DMS114 treated with DMSO at 0.1 percent for 48 hours (cell line): ENCODE data around the gene KRAS.
A peak's percentile ranks its signal among the peaks of the same experiment; 100 is the strongest.

ENCODE experiments used
- DNase-seq: peaks from one replicate; lab custom pipeline; 2025; ENCODE audit not compliant: unreplicated experiment; lab: John Stamatoyannopoulos, UW

Gene KRAS

GRCh38 chr12:25256826-25257225 is 6.1 kb upstream of the KRAS start:
- DNase-seq, result no peak

GRCh38 chr12:25256005-25256404 is 5.3 kb upstream of the KRAS start:
- DNase-seq, result no peak

DNA sequence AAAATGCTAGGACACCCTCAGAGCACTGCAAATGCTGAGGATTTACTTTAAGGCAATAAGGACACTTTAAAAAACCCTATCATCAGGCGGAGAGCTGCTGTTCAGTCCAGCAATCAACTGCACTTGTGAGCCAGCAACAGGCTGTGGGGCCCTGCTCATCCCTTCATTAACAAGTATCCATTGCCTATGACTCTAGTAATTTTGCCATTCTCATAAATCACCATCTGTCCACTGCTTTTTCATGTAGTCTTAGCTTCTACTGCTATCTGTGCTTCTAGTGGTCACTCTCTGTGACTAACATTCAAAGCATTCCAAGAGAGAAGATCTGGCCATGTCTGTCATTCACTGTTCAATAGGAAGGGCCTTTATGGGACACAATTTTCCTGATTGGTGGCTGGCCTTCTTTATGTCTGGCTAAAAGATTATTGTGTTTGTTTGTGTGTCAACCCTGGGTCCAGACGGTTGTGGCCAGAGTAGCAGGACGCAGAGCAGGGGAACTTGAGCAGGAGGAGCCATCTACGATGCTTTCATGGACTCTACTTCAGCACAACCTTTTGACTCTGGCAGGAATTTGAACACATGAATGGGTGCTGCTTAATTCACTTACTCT is 3.6 kb upstream of the KRAS start:
- DNase-seq, result no peak

GRCh38 chr12:25253371-25254068 is 2.8 kb upstream of the KRAS start:
- DNase-seq, result no peak

DNA sequence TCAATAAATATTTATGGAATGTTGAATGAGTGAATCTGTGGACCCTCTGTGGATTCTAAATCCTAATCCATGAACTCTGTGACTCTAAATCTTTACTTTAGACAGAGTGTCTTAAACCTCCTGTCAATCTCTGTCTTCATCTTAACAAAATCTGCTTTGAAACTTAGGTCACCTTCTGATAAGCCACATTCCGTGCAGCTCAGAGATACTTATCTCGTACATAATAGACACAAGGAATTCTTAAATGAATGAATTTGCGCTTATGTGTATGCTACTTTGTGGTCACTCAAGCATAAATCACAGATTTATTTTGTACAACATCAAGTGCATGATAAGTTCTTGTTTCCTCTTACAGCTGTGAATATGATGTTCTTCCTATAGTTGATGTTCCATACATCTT is 2.2 kb upstream of the KRAS start:
- DNase-seq, result no peak

DNA sequence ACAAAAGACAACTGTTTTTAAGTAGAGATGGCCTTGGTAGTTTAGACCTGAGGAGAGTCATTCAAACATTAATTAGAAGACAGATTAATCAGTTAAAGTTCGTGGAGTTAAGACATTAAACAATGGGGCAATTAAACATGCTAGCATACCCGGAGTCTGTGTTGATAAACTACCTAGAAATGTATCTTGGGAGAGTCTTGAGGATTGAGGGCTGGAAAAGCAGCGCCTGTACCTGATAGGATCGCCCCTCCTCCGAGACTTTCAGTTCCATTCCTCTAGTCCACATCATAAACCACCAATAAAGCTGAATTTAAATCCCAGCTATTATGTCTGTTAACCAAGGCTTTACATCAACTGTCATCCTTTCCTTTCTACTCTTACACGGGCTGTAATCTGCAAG is 1.0 kb upstream of the KRAS start:
- DNase-seq, result no peak

- DNase-seq, result no peak
Observed at GRCh38 chr12:25249931-25250738, 594 bp downstream of the KRAS start.

- no peak for DNase-seq
Observed at GRCh38 chr12:25248732-25249131, 2.0 kb downstream of the KRAS start.

GRCh38 chr12:25248137-25248536 is 2.6 kb downstream of the KRAS start:
- DNase-seq, result no peak

DNA sequence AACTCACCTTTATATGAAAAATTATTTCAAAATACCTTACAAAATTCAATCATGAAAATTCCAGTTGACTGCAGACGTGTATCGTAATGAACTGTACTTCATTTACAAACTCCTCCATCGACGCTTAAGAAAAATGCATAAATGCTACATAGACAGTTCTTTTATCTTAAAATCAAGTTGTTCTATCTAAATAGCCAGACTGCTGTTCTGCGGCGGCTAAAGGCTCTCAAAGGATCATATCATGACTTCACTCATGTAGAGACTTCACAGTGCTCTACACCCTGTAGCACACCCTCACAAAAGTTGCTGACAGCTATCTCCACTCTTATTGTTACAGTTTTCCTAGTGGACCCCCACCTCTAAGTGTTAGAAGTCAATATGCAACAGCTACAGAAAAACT is 5.2 kb downstream of the KRAS start:
- no peak for DNase-seq

DNA sequence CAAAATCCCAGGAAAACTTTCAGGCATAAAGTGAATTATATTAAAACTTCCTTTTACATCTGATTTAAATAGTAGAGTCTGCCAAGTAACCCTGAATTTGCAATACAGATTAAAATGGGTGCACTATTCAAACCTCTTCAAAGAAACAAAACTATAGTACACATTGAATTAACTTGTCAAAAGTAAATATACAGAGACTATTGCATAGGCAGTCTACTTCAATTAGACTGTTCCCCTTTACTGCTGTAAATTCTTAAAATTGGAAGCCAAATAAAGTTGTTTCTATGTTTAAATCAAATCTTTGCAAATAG is 7.1 kb downstream of the KRAS start:
- DNase-seq, result no peak

GRCh38 chr12:25242981-25243679 is 7.6 kb downstream of the KRAS start:
- DNase-seq, result no peak

DNA sequence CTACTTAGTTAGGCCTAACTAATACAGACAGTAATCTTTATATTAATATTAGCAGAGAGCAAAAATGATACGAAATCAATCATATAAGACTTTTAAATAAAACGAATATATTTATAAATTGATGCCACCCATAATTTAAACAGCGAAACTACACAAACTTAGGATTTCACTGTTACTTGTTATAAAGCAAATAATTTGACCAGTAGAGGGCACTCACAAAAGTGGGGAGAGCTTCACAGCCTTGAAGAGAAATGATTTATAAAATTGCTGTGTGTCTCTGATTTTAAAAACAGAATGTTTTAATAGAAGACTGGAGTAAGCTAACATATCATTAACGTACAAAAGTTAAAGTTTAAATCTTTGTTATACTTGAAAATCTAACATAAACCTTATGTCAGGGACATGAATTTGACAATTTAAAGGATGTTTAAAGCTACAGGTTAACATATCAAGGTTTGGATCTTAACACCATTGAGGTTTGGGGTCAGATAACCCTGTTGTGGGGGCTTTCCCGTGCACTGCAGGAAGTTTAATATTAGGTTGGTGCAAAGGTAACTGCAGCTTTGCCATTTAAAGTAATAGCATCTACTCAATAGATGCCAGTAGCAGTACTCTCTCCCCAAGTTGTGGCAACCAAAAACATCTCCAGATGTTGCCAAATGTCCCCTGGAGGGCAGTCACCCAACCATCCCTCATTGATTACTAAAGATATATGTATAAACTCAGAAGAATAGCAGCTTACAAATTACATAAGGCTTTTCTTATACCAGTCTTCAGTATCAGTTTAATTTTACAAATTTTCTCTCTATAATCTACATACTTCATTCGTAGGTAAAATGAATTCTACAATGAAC is 9.3 kb downstream of the KRAS start:
- DNase-seq, result peak; percentile 51

- DNase-seq, result no peak
Observed at GRCh38 chr12:25236626-25237025, 14.1 kb downstream of the KRAS start.

- no peak for DNase-seq
Observed at GRCh38 chr12:25236190-25236589, 14.5 kb downstream of the KRAS start.

DNA sequence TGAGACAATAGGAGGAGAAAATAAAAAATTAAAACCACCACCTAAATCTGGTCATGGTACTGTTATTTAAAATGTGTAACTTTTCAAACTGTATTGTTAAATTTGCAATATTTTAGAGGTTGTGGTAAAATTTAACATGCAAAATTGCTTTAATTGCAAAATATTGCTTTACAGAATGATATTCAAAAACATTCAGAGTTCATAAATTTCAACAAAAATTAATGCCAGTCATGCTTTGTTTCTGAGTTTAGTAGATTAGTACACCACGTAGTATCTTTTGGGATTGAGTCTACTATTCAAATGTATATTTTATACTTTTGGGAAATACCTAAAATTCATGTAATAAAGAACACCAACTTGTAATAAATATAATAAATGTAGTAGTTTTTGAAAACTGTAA is 37.4 kb downstream of the KRAS start:
- DNase-seq, result no peak

GRCh38 chr12:25208554-25208953 is 42.2 kb downstream of the KRAS start:
- no peak for DNase-seq

DNA sequence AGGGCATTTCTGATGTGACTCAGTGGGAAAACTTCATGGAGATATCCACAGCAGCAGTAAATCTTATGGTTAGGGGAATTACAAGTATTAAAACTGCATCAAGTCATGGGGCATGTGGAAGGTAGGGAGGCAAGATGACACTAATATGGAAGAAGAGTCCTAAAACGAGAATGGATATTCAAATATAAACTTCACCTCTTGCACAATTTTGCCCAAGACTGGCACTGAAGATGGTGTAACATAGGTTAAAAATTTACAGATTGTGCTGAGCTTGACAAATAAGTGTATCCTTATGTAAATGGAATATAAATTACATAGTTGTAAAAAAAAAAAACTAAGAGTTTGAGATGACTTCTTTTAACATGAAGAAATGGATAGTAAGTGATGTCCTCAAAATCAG is 42.9 kb downstream of the KRAS start:
- DNase-seq, result no peak

DNA sequence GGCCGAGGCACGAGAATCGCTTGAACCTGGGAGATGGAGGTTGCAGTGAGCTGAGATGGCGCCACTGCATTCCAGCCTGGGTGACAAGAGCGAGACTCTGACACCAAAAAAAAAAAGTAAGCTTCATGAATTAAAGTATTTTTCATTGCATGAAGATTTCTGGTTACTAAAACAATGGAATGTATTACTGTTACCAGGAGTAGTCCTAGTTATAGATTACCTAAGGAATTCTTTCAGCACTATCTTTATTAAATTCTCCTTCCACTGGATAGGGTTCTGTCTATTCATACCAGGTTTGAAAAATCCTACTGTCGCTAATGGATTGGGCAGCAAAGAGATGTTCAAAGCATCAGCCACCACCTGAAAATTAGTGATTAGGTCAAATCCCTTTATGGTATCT is 43.3 kb downstream of the KRAS start:
- DNase-seq, result no peak

- no peak for DNase-seq
Observed at GRCh38 chr12:25202137-25202536, 48.6 kb downstream of the KRAS start.

DNA sequence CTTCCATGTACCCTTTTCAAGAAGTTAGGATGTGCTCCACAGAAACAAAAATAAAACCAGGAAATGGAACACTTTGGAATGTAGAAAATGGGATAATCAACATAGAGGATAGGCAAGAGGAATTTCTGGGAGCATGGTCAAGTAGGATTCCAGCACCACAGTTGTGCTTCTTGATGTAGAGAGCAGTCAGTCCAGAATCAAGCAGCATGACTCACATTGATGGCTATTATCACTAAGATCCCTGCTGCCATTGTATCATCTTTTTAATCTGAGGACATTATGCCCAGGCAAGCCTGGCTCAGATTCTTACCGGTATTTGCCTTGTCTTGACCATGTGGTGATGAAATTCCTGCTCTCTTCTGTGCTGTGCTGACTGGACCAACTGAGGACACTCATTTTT is 50.0 kb downstream of the KRAS start:
- no peak for DNase-seq
